ENCODE measurements around the gene ADAM19. TPM values are rescaled to one million over a fixed set of nuclear protein-coding genes. Genes with fewer than 3 reads are reported as not detected.
A peak's percentile ranks its signal among the peaks of the same experiment; 100 is the strongest.

Gene ADAM19
- total RNA-seq, 4 donors from 2014 or later = 2.4 to 25.6 (median 15.3) TPM

DNA sequence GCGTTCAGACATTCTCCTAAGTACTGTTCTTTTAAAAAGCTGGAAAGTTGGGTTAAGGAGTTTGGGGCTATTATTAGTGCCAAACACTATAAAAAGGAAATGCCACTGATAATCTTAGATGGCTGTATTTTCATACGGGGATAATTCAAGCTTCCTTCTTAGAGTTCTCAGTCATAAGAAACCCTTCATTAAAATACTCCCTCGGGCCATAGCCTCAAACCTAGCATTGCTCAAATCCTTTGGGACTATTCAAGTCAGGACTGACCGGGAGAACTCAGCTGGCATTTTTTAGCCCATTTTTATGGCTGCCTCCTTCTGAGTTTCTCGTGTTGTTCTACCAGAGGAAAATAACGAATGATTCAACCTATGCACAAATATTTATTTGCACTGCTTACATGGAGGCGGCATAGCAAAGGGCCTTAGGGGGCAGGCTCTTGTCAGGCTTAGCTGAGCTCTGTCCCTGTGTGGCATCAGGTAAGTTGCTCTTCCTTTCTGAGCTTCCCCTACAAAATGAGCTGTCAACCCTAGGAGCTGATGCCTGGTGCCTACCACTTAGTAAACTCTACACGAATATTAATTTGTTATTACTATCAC, 33.5 kb upstream of the ADAM19 start:
- TF ChIP-seq, protein P1, sequence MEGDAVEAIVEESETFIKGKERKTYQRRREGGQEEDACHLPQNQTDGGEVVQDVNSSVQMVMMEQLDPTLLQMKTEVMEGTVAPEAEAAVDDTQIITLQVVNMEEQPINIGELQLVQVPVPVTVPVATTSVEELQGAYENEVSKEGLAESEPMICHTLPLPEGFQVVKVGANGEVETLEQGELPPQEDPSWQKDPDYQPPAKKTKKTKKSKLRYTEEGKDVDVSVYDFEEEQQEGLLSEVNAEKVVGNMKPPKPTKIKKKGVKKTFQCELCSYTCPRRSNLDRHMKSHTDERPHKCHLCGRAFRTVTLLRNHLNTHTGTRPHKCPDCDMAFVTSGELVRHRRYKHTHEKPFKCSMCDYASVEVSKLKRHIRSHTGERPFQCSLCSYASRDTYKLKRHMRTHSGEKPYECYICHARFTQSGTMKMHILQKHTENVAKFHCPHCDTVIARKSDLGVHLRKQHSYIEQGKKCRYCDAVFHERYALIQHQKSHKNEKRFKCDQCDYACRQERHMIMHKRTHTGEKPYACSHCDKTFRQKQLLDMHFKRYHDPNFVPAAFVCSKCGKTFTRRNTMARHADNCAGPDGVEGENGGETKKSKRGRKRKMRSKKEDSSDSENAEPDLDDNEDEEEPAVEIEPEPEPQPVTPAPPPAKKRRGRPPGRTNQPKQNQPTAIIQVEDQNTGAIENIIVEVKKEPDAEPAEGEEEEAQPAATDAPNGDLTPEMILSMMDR (IDR thresholded peaks at IDR 0.05) = no peak
- TF ChIP-seq POLR2A (IDR thresholded peaks at IDR 0.05) = no peak
- Histone ChIP-seq H3K27ac (peak overlapping the region in 1 of 2 donors; percentile 27), H3K27me3 (no peaks in the 10 kb centered on the region), H3K36me3 (no peaks in the 10 kb centered on the region), H3K9me3 (no peaks in the 10 kb centered on the region), H3K4me1 (no peaks in the 10 kb centered on the region), H3K4me3 (no peak overlapping the region)
- intact Hi-C loops (cut with DNase I; ENCODE audit: low total_unique reads) = no loop called here
- DNase-seq = no peak

DNA sequence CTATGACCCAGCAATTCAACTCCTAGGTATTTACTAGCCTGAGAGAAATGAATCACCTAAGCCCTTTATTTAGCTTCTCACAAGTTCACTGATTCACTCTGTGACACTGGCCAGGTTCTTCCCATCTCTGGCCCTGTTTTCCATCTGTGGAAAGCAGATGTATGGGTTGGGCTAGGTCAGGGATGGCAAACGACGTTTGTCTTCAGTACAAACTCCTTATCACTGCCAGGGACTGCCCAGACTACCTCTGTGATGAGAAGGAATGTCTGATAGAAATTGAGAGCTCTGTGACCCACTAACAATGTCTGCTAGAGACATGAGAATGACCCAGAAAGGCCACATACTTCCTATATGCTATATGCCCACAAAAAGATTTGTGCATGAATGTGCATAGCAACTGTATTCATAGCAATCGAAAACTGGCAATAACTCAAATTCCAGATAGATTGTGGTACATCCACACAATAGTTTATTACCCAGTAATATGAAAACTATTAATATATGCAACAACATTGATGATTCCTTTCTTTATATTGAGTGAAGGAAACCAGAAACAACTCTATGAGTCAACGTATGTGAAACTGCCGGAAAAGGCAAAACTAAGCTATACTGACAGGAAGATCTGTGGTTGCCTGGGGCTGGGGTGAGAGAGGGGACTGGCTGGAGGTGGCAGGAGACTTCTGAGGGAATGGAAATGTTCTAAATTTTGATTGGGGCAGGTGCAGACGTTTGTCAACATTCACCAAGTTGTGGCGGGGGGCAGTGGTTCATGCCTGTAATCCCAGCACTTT, 32.0 kb upstream of the ADAM19 start:
- H3K27ac ChIP-seq = no peak overlapping the region
- H3K4me3 ChIP-seq = no peak overlapping the region
- H3K27me3 ChIP-seq = no peaks in the 10 kb centered on the region
- intact Hi-C loops (cut with DNase I; ENCODE audit: low total_unique reads) = no loop called here
- no peaks in the 10 kb centered on the region for H3K36me3 ChIP-seq
- DNase-seq = no peak
- H3K9me3 ChIP-seq = no peaks in the 10 kb centered on the region
- H3K4me1 ChIP-seq = no peaks in the 10 kb centered on the region
- TF ChIP-seq POLR2A (IDR thresholded peaks at IDR 0.05) = no peak
- TF ChIP-seq, protein P1 (IDR thresholded peaks at IDR 0.05) = no peak

DNA sequence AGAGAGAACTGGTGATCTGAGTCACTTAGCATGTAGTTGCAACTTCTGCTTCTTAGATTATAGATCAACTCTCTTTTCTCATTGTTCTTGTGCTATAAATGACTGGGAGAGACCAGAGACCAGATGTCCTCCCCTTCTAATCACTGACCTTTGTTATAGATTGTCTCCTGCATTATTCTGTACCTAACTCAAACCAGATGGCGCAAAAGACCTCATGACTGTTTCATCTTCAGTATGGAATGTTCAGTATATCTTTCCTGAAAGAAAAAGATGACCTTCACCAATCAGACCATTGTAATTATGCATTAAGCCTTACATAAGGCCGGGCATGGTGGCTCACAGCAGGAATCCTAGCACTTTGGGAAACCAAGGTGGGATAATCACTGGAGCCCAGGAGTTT, 30.5 kb upstream of the ADAM19 start:
- intact Hi-C loops (cut with DNase I; ENCODE audit: low total_unique reads) = no loop called here
- no peak overlapping the region for H3K4me3 ChIP-seq
- TF ChIP-seq, protein P1 (IDR thresholded peaks at IDR 0.05) = no peak
- no peak for TF ChIP-seq POLR2A (IDR thresholded peaks at IDR 0.05)
- H3K27me3 ChIP-seq = no peaks in the 10 kb centered on the region
- no peaks in the 10 kb centered on the region for H3K4me1 ChIP-seq
- no peak for DNase-seq
- no peaks in the 10 kb centered on the region for H3K36me3 ChIP-seq
- H3K9me3 ChIP-seq = no peaks in the 10 kb centered on the region
- no peak overlapping the region for H3K27ac ChIP-seq

DNA sequence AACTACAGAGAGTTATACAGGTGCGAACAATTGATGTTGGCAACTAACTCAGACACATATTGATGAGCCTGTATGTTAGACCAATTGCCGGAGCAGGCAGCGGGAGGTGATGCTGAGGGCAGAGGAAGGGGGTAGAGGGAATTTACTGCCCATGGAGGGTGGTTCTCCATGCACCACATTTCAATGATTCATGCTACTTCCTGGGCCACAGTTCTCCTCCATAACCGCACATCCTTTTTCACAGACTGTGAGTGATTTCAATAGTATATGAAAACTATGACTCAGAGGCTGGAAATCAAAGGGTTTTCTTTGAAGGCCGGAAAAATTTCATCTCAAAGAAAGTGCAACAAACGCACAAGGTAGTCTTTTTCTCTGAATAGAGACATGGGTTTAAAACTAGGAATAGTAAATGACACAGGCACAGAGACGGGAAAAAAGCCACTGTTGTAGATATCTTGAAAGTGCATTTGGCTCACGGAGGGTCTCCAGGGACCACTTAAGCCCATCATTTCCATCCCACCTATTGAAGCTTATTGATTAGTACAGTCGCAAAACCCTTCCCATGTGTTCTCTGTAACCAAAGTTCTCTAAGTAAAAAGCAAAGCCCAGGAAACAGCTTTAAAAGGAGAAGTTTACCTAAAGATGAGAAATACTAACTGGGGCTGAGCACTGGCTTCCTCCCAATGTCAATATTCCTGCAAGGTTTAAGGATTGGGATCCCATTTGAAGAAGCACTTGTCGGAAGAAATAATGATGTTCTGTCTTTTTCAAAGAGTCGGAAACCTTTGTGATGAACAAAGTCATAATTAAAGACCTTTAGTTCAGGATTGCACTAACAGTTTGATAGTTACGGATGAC, 28.0 kb upstream of the ADAM19 start:
- no peak for DNase-seq
- Histone ChIP-seq H3K27me3 (no peaks in the 10 kb centered on the region), H3K4me3 (no peak overlapping the region), H3K27ac (no peak overlapping the region), H3K36me3 (no peaks in the 10 kb centered on the region), H3K9me3 (no peaks in the 10 kb centered on the region), H3K4me1 (no peaks in the 10 kb centered on the region)
- intact Hi-C loops (cut with DNase I; ENCODE audit: low total_unique reads) = no loop called here
- no peak for TF ChIP-seq POLR2A (IDR thresholded peaks at IDR 0.05)
- TF ChIP-seq, protein P1 (IDR thresholded peaks at IDR 0.05) = no peak

Measured in uterus (tissue), 4 donors.